Stimulated activated memory B cell treated with anti-CD40 and anti-IgM and Interleukin-4, amounts not matched to agents 10 μg/mL and 1 μg/mL and 100 μg/mL, for 72 hours (primary cell): Measurements from ENCODE around the gene NTN4.

Experiments
- ATAC-seq: fragments of 150-1000 bp; cut with Tn5 transposase; 2 replicates; pipeline ENCODE4 v1.10.0; 2021
- H3K27ac Mint-ChIP-seq: one replicate; pipeline ENCODE4 v1.8.0; 2022; ENCODE audit warnings: mild to moderate bottlenecking, mixed read lengths
- H3K27me3 Mint-ChIP-seq: one replicate; pipeline ENCODE4 v1.8.0; 2022; ENCODE audit warnings: mixed read lengths
- H3K36me3 Mint-ChIP-seq: one replicate; pipeline ENCODE4 v1.8.0; 2022; ENCODE audit warnings: mixed read lengths
- H3K4me1 Mint-ChIP-seq: one replicate; pipeline ENCODE4 v1.8.0; 2022; ENCODE audit warnings: mixed read lengths
- H3K4me3 Mint-ChIP-seq: one replicate; pipeline ENCODE4 v1.8.0; 2022; ENCODE audit warnings: mild to moderate bottlenecking, moderate library complexity, mixed read lengths
- H3K9me3 Mint-ChIP-seq: one replicate; pipeline ENCODE4 v1.8.0; 2022; ENCODE audit warnings: mixed read lengths

Gene NTN4

GRCh38 chr12:95717316-95717928, 73.1 kb downstream of the NTN4 start:
- Mint-ChIP-seq H3K4me1 (no peaks in the 10 kb centered on the region), H3K36me3 (no peaks in the 10 kb centered on the region), H3K9me3 (no peaks in the 10 kb centered on the region), H3K27ac (no peak overlapping the region), H3K4me3 (no peak overlapping the region), H3K27me3 (peaks cover 14% of the 10 kb centered on the region)
- no peak for ATAC-seq

- Mint-ChIP-seq H3K27me3 (peaks cover 15% of the 10 kb centered on the region), H3K9me3 (no peaks in the 10 kb centered on the region), H3K4me3 (no peak overlapping the region), H3K27ac (no peak overlapping the region), H3K4me1 (no peaks in the 10 kb centered on the region), H3K36me3 (no peaks in the 10 kb centered on the region)
- ATAC-seq: no peak
Measured at GRCh38 chr12:95715177-95715576, 75.4 kb downstream of the NTN4 start.

- no peaks in the 10 kb centered on the region for H3K9me3 Mint-ChIP-seq
- H3K4me1 Mint-ChIP-seq: no peaks in the 10 kb centered on the region
Measured at GRCh38 chr12:95712269-95712668, 78.3 kb downstream of the NTN4 start.

GRCh38 chr12:95710386-95710785, 80.2 kb downstream of the NTN4 start:
- Mint-ChIP-seq H3K27ac (no peak overlapping the region), H3K9me3 (no peaks in the 10 kb centered on the region), H3K4me1 (no peaks in the 10 kb centered on the region), H3K36me3 (no peaks in the 10 kb centered on the region), H3K27me3 (peaks cover 17% of the 10 kb centered on the region), H3K4me3 (no peak overlapping the region)
- ATAC-seq: no peak

More at GRCh38 chr12:95712269-95712668, 78.3 kb downstream of the NTN4 start:
- no peak for ATAC-seq
- H3K27me3 Mint-ChIP-seq: peaks cover 14% of the 10 kb centered on the region
- no peaks in the 10 kb centered on the region for H3K36me3 Mint-ChIP-seq
- no peak overlapping the region for H3K4me3 Mint-ChIP-seq
- no peak overlapping the region for H3K27ac Mint-ChIP-seq

GRCh38 chr12:95709152-95709551, 81.4 kb downstream of the NTN4 start:
- Mint-ChIP-seq H3K36me3 (no peaks in the 10 kb centered on the region), H3K27me3 (peaks cover 29% of the 10 kb centered on the region), H3K27ac (no peak overlapping the region), H3K9me3 (no peaks in the 10 kb centered on the region), H3K4me3 (no peak overlapping the region), H3K4me1 (no peaks in the 10 kb centered on the region)
- ATAC-seq: no peak

GRCh38 chr12:95705143-95705542, 85.4 kb downstream of the NTN4 start:
- no peak for ATAC-seq
- Mint-ChIP-seq H3K27ac (no peak overlapping the region), H3K36me3 (no peaks in the 10 kb centered on the region), H3K27me3 (peaks cover 50% of the 10 kb centered on the region), H3K9me3 (no peaks in the 10 kb centered on the region), H3K4me3 (no peak overlapping the region), H3K4me1 (peaks cover 18% of the 10 kb centered on the region)

GRCh38 chr12:95703986-95704385, 86.6 kb downstream of the NTN4 start:
- H3K27ac Mint-ChIP-seq: no peak overlapping the region
- H3K4me3 Mint-ChIP-seq: no peak overlapping the region
- no peaks in the 10 kb centered on the region for H3K9me3 Mint-ChIP-seq

GRCh38 chr12:95701722-95702418, 88.7 kb downstream of the NTN4 start:
- Mint-ChIP-seq H3K4me3 (no peak overlapping the region), H3K36me3 (no peaks in the 10 kb centered on the region), H3K27ac (no peak overlapping the region), H3K27me3 (peaks cover 48% of the 10 kb centered on the region), H3K9me3 (no peaks in the 10 kb centered on the region), H3K4me1 (peaks cover 18% of the 10 kb centered on the region)
- ATAC-seq: no peak

More at GRCh38 chr12:95703986-95704385, 86.6 kb downstream of the NTN4 start:
- no peak for ATAC-seq
- H3K36me3 Mint-ChIP-seq: no peaks in the 10 kb centered on the region
- H3K4me1 Mint-ChIP-seq: peaks cover 18% of the 10 kb centered on the region
- H3K27me3 Mint-ChIP-seq: peaks cover 46% of the 10 kb centered on the region

GRCh38 chr12:95701275-95701674, 89.3 kb downstream of the NTN4 start:
- no peaks in the 10 kb centered on the region for H3K9me3 Mint-ChIP-seq
- no peak overlapping the region for H3K4me3 Mint-ChIP-seq
- H3K27me3 Mint-ChIP-seq: peaks cover 48% of the 10 kb centered on the region
- peaks cover 18% of the 10 kb centered on the region for H3K4me1 Mint-ChIP-seq
- no peak overlapping the region for H3K27ac Mint-ChIP-seq
- no peak for ATAC-seq
- H3K36me3 Mint-ChIP-seq: no peaks in the 10 kb centered on the region

GRCh38 chr12:95700316-95700785, 90.2 kb downstream of the NTN4 start:
- H3K9me3 Mint-ChIP-seq: no peaks in the 10 kb centered on the region
- no peak overlapping the region for H3K4me3 Mint-ChIP-seq
- no peaks in the 10 kb centered on the region for H3K36me3 Mint-ChIP-seq
- H3K27ac Mint-ChIP-seq: no peak overlapping the region
- peak; percentile 90 for ATAC-seq
- H3K27me3 Mint-ChIP-seq: peaks cover 43% of the 10 kb centered on the region
- peaks cover 18% of the 10 kb centered on the region for H3K4me1 Mint-ChIP-seq

- Mint-ChIP-seq H3K4me3 (no peak overlapping the region), H3K4me1 (peaks cover 18% of the 10 kb centered on the region), H3K27ac (no peak overlapping the region), H3K9me3 (no peaks in the 10 kb centered on the region), H3K27me3 (peaks cover 35% of the 10 kb centered on the region), H3K36me3 (no peaks in the 10 kb centered on the region)
- ATAC-seq: no peak
Measured at GRCh38 chr12:95699579-95699978, 91.0 kb downstream of the NTN4 start.

GRCh38 chr12:95694136-95694535, 96.4 kb downstream of the NTN4 start:
- no peak overlapping the region for H3K4me3 Mint-ChIP-seq

GRCh38 chr12:95693689-95694088, 96.9 kb downstream of the NTN4 start:
- Mint-ChIP-seq H3K4me1 (no peaks in the 10 kb centered on the region), H3K4me3 (no peak overlapping the region), H3K36me3 (no peaks in the 10 kb centered on the region), H3K27ac (no peak overlapping the region), H3K27me3 (no peaks in the 10 kb centered on the region), H3K9me3 (no peaks in the 10 kb centered on the region)
- ATAC-seq: no peak

More at GRCh38 chr12:95694136-95694535, 96.4 kb downstream of the NTN4 start:
- H3K36me3 Mint-ChIP-seq: no peaks in the 10 kb centered on the region
- no peak for ATAC-seq
- H3K4me1 Mint-ChIP-seq: no peaks in the 10 kb centered on the region
- peaks cover 3% of the 10 kb centered on the region for H3K27me3 Mint-ChIP-seq
- no peak overlapping the region for H3K27ac Mint-ChIP-seq
- no peaks in the 10 kb centered on the region for H3K9me3 Mint-ChIP-seq

- no peaks in the 10 kb centered on the region for H3K36me3 Mint-ChIP-seq
- H3K27ac Mint-ChIP-seq: no peak overlapping the region
- no peak overlapping the region for H3K4me3 Mint-ChIP-seq
- no peaks in the 10 kb centered on the region for H3K9me3 Mint-ChIP-seq
- H3K4me1 Mint-ChIP-seq: no peaks in the 10 kb centered on the region
- no peaks in the 10 kb centered on the region for H3K27me3 Mint-ChIP-seq
- no peak for ATAC-seq
Measured at GRCh38 chr12:95690861-95691635, 99.5 kb downstream of the NTN4 start.

GRCh38 chr12:95687937-95688336, 102.6 kb downstream of the NTN4 start:
- no peak for ATAC-seq
- no peak overlapping the region for H3K27ac Mint-ChIP-seq
- H3K9me3 Mint-ChIP-seq: no peaks in the 10 kb centered on the region
- no peak overlapping the region for H3K4me3 Mint-ChIP-seq
- peaks cover 12% of the 10 kb centered on the region for H3K27me3 Mint-ChIP-seq
- no peaks in the 10 kb centered on the region for H3K4me1 Mint-ChIP-seq
- H3K36me3 Mint-ChIP-seq: no peaks in the 10 kb centered on the region
